HepG2 (cell line): Measurements from ENCODE around the gene CCDC30. TPM values are rescaled to one million over a fixed set of nuclear protein-coding genes. Genes with fewer than 3 reads are reported as not detected.

Experiments used
- ERF ChIP-seq: IDR thresholded peaks from 2 replicates; pipeline ENCODE4 v1.6.1; 2018; ENCODE audit warnings: missing biosample characterization, missing genetic modification reagents
- FOXA3 ChIP-seq: IDR thresholded peaks from 2 replicates; pipeline ENCODE4 v1.6.1; 2016; ENCODE audit warnings: missing genetic modification reagents, missing compliant biosample characterization
- GPN1 ChIP-seq: sonication (generic); formaldehyde crosslinking; IDR thresholded peaks from 2 replicates; pipeline ENCODE4 v1.5.1; 2020; ENCODE audit warnings: missing genetic modification reagents, borderline replicate concordance
- HDAC1 ChIP-seq: sonication (generic); formaldehyde crosslinking; IDR thresholded peaks from 2 replicates; pipeline ENCODE4 v1.5.1; 2020; ENCODE audit warnings: mild to moderate bottlenecking, missing genetic modification reagents
- KLF15 ChIP-seq: sonication (generic); formaldehyde crosslinking; IDR thresholded peaks from 2 replicates; pipeline ENCODE4 v1.8.1; 2023; ENCODE audit warnings: borderline replicate concordance, mild to moderate bottlenecking, inconsistent platforms, missing genetic modification reagents, mixed read lengths
- MAF1 ChIP-seq: sonication (generic); formaldehyde crosslinking; IDR thresholded peaks from 2 replicates; pipeline ENCODE4 v1.5.0; 2020; ENCODE audit warnings: missing genetic modification reagents, borderline replicate concordance
- MAFF ChIP-seq: IDR thresholded peaks from 2 replicates; pipeline ENCODE4 v1.6.1; 2011; ENCODE audit warnings: low read depth, low read length, improper control_type of control experiment
- SIN3B ChIP-seq: fragments of 150-350 bp; IDR thresholded peaks from 2 replicates; pipeline ENCODE4 v1.6.1; 2014; ENCODE audit warnings: low read length
- ZFY ChIP-seq: sonication (generic); formaldehyde crosslinking; IDR thresholded peaks from 2 replicates; pipeline ENCODE4 v1.4.0; 2020; ENCODE audit warnings: missing genetic modification reagents
- ZNF121 ChIP-seq: sonication (generic); formaldehyde crosslinking; IDR thresholded peaks from 2 replicates; pipeline ENCODE4 v1.5.0; 2020; ENCODE audit warnings: mild to moderate bottlenecking, missing genetic modification reagents
- ZNF724P ChIP-seq: sonication (generic); formaldehyde crosslinking; IDR thresholded peaks from 2 replicates; pipeline ENCODE4 v1.8.0; 2022; ENCODE audit warnings: missing genetic modification reagents, borderline replicate concordance
- ZNF768 ChIP-seq: sonication (generic); formaldehyde crosslinking; IDR thresholded peaks from 2 replicates; pipeline ENCODE4 v1.4.0; 2020; ENCODE audit warnings: missing genetic modification reagents
- ZNF781 ChIP-seq: sonication (generic); formaldehyde crosslinking; IDR thresholded peaks from 2 replicates; pipeline ENCODE4 v1.5.1; 2020; ENCODE audit warnings: borderline replicate concordance, mild to moderate bottlenecking, missing genetic modification reagents; ENCODE audit errors: not compliant biosample characterization
- ZSCAN25 ChIP-seq: sonication (generic); formaldehyde crosslinking; IDR thresholded peaks from 2 replicates; pipeline ENCODE4 v1.8.0; 2022; ENCODE audit warnings: mild to moderate bottlenecking, missing genetic modification reagents
- polyA plus RNA-seq, 8 experiments: library from polyadenylated mRNA; depleted of rRNA in 3 of 8; stranded (reverse) in 7 of 8; unstranded in 1 of 8; fragments of >200 nt; fragmentation: Illumina TruSeq in 4 of 8; extraction: Trizol in 4 of 8; gene quantifications; 2 replicates each; pipeline versions ENCODE4 v1.2.1 to v1.2.3, GENCODE V29; 2011 to 2016; ENCODE audit warnings: low read depth in 4 of 8, missing spikeins in 1 of 8, mixed read lengths in 1 of 8; ENCODE audit not compliant: insufficient read depth in 1 of 8
- total RNA-seq, 5 experiments: library from RNA; depleted of rRNA; stranded (reverse); fragments of >200 nt; fragmentation: Illumina TruSeq; extraction: Trizol; gene quantifications; 2 replicates each; pipeline ENCODE4 v1.2.3, GENCODE V29; 2016; ENCODE audit warnings: low read depth in 1 of 5
- TF ChIP-seq, protein P1 (sequence below): sonication (generic); formaldehyde crosslinking; IDR thresholded peaks from 2 replicates; pipeline ENCODE4 v1.5.0; 2020; ENCODE audit warnings: missing genetic modification reagents
- TF ChIP-seq, protein P2 (sequence below): sonication (generic); formaldehyde crosslinking; IDR thresholded peaks from 2 replicates; pipeline ENCODE4 v1.4.0; 2020; ENCODE audit warnings: mild to moderate bottlenecking, missing genetic modification reagents, borderline replicate concordance
- TF ChIP-seq, protein P3 (sequence below): sonication (generic); formaldehyde crosslinking; IDR thresholded peaks from 2 replicates; pipeline ENCODE4 v1.5.0; 2020; ENCODE audit warnings: mild to moderate bottlenecking, missing genetic modification reagents
- TF ChIP-seq, protein P4 (sequence below): sonication (generic); formaldehyde crosslinking; IDR thresholded peaks from 2 replicates; pipeline ENCODE4 v1.5.0; 2020; ENCODE audit warnings: missing genetic modification reagents

The CCDC30 gene
- total and polyA plus RNA-seq, 2 of the 13 experiments (the other 11 are each of a cell fraction or from before 2014, with no cell fraction given): 0.25 to 0.77 TPM

DNA sequence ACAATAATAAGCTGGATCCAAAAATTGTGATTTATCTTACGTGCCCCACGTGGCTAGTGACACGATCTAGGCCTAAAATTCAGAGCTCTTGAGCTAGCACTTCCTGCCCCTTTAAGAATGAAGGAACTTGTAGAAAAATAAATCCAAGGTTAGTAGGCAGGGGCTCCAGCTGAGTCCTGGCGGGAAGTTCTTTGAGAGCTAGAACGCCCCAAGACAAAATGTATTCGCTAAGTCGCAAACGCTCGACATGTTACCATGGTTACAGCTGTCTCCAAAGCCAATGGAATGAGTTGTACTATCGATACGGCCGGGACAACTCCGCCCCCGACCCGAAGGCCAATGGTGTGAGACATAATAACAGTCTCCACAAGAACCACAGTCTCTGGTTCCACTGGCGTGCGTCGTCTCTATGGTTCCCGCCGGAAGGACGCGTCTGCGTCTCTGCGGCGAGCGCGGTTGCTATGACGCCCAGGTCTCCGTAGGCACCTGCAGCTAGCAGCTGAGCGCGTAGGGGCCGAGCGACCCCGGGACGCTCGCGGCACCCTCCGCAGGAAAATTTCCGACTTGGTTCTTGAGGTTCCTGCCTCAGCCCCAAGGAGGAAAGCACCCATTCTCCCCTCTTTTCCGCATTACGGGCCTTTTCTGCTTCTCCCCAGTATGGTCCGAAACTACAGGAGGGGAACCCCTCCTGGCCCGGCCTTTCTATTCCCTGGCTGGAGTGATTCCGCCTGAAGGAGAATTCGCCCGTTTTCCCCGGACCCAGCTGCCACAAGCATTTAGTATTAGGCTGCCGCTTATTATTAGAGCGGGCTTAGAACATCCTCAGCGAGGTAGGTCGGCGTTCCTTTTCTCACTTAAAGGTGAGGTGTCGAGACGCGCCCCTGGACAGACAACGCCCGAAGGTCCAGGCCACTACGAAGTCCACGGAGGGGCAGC is at the start of gene CCDC30 (continued):
- no peak for TF ChIP-seq MAF1
- no peak for TF ChIP-seq MAFF
- TF ChIP-seq ERF (CRISPR knock-in tag): peak; percentile 51; the same call in 1 of the 2 replicates
- no peak for TF ChIP-seq GPN1 (CRISPR knock-in tag)
- TF ChIP-seq, protein P1, sequence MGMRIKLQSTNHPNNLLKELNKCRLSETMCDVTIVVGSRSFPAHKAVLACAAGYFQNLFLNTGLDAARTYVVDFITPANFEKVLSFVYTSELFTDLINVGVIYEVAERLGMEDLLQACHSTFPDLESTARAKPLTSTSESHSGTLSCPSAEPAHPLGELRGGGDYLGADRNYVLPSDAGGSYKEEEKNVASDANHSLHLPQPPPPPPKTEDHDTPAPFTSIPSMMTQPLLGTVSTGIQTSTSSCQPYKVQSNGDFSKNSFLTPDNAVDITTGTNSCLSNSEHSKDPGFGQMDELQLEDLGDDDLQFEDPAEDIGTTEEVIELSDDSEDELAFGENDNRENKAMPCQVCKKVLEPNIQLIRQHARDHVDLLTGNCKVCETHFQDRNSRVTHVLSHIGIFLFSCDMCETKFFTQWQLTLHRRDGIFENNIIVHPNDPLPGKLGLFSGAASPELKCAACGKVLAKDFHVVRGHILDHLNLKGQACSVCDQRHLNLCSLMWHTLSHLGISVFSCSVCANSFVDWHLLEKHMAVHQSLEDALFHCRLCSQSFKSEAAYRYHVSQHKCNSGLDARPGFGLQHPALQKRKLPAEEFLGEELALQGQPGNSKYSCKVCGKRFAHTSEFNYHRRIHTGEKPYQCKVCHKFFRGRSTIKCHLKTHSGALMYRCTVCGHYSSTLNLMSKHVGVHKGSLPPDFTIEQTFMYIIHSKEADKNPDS (CRISPR knock-in tag): no peak
- TF ChIP-seq ZNF724P (CRISPR knock-in tag): no peak
- TF ChIP-seq ZNF781 (CRISPR knock-in tag): peak; percentile 36
- TF ChIP-seq KLF15: no peak
- peak; percentile 47; the same call in 1 of the 2 replicates for TF ChIP-seq ZFY (CRISPR knock-in tag)
- no peak for TF ChIP-seq ZSCAN25 (CRISPR knock-in tag)
- no peak for TF ChIP-seq ZNF768 (CRISPR knock-in tag)
- TF ChIP-seq SIN3B: peak; percentile 64; the same call in 1 of the 2 replicates
- TF ChIP-seq, protein P2, sequence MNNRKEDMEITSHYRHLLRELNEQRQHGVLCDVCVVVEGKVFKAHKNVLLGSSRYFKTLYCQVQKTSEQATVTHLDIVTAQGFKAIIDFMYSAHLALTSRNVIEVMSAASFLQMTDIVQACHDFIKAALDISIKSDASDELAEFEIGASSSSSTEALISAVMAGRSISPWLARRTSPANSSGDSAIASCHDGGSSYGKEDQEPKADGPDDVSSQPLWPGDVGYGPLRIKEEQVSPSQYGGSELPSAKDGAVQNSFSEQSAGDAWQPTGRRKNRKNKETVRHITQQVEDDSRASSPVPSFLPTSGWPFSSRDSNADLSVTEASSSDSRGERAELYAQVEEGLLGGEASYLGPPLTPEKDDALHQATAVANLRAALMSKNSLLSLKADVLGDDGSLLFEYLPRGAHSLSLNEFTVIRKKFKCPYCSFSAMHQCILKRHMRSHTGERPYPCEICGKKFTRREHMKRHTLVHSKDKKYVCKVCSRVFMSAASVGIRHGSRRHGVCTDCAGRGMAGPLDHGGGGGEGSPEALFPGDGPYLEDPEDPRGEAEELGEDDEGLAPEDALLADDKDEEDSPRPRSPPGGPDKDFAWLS (CRISPR knock-in tag): no peak
- TF ChIP-seq ZNF121 (CRISPR knock-in tag): no peak
- TF ChIP-seq, protein P3, sequence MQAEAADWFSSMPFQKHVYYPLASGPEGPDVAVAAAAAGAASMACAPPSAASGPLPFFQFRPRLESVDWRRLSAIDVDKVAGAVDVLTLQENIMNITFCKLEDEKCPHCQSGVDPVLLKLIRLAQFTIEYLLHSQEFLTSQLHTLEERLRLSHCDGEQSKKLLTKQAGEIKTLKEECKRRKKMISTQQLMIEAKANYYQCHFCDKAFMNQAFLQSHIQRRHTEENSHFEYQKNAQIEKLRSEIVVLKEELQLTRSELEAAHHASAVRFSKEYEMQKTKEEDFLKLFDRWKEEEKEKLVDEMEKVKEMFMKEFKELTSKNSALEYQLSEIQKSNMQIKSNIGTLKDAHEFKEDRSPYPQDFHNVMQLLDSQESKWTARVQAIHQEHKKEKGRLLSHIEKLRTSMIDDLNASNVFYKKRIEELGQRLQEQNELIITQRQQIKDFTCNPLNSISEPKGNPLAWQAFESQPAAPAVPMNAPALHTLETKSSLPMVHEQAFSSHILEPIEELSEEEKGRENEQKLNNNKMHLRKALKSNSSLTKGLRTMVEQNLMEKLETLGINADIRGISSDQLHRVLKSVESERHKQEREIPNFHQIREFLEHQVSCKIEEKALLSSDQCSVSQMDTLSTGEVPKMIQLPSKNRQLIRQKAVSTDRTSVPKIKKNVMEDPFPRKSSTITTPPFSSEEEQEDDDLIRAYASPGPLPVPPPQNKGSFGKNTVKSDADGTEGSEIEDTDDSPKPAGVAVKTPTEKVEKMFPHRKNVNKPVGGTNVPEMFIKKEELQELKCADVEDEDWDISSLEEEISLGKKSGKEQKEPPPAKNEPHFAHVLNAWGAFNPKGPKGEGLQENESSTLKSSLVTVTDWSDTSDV (CRISPR knock-in tag): no peak
- TF ChIP-seq, protein P4, sequence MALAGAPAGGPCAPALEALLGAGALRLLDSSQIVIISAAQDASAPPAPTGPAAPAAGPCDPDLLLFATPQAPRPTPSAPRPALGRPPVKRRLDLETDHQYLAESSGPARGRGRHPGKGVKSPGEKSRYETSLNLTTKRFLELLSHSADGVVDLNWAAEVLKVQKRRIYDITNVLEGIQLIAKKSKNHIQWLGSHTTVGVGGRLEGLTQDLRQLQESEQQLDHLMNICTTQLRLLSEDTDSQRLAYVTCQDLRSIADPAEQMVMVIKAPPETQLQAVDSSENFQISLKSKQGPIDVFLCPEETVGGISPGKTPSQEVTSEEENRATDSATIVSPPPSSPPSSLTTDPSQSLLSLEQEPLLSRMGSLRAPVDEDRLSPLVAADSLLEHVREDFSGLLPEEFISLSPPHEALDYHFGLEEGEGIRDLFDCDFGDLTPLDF (CRISPR knock-in tag): no peak
- peak; percentile 34; the same call in 1 of the 2 replicates for TF ChIP-seq FOXA3
- peak; percentile 84 for TF ChIP-seq HDAC1 (CRISPR knock-in tag)
